ENCODE data around the gene SLC7A10. TPM values are rescaled to one million over a fixed set of nuclear protein-coding genes. Genes with fewer than 3 reads are reported as not detected.
A peak's percentile ranks its signal among the peaks of the same experiment; 100 is the strongest.

The SLC7A10 gene
- total RNA-seq, 1 experiment from 2014 or later, result not detected

- ChIA-PET CTCF (interaction anchor here (2.7 kb wide), 1 partner anchor 10 kb away, joined by 8 read pairs; no protein-coding TSS in a partner anchor), POLR2A (no interaction called here)
- no peaks in the 10 kb centered on the region for H3K36me3 Mint-ChIP-seq (ENCODE audit: insufficient read depth, unreplicated experiment)
- H3K4me1 Mint-ChIP-seq (ENCODE audit: low read depth, unreplicated experiment), result no peaks in the 10 kb centered on the region
- H3K27ac Mint-ChIP-seq (ENCODE audit: unreplicated experiment), result no peak overlapping the region
- no TSS peak for BruUV-seq (replicated peaks)
- peaks cover 5% of the 10 kb centered on the region for H3K27me3 Mint-ChIP-seq (ENCODE audit: insufficient read depth, unreplicated experiment)
- H3K27me3 ChIP-seq (replicated peaks; ENCODE audit: control insufficient read depth, insufficient read depth, low read length), result no peaks in the 10 kb centered on the region
- H3K9me3 Mint-ChIP-seq (ENCODE audit: unreplicated experiment), result no peaks in the 10 kb centered on the region
- H3K4me3 ChIP-seq (ENCODE audit: low read depth, low read length), result no peak overlapping the region
- no peak for DNase-seq
- intact Hi-C loops (cut with micrococcal nuclease; ENCODE audit: unreplicated experiment), result no loop called here
- no peak for TF ChIP-seq CTCF (IDR thresholded peaks at IDR 0.05; ENCODE audit: insufficient read depth in 1 of 2, low read depth in 1 of 2, low read length in 1 of 2, severe bottlenecking in 1 of 2, unreplicated experiment in 1 of 2)
- no peak overlapping the region for H3K4me3 Mint-ChIP-seq (ENCODE audit: unreplicated experiment)
- no peaks in the 10 kb centered on the region for H3K9me3 ChIP-seq
- no peaks in the 10 kb centered on the region for H3K36me3 ChIP-seq (ENCODE audit: control insufficient read depth, insufficient read depth, low read length)
- H3K4me1 ChIP-seq, result no peaks in the 10 kb centered on the region
Observed at GRCh38 chr19:33186431-33187182, 39.0 kb downstream of the SLC7A10 start.

GRCh38 chr19:33177417-33177979 lies 48.2 kb downstream of the SLC7A10 start:
- Mint-ChIP-seq H3K4me1 (ENCODE audit: low read depth, unreplicated experiment) (peaks cover 13% of the 10 kb centered on the region), H3K27me3 (ENCODE audit: insufficient read depth, unreplicated experiment) (peaks cover 5% of the 10 kb centered on the region), H3K4me3 (ENCODE audit: unreplicated experiment) (peak overlapping the region; percentile 94), H3K36me3 (ENCODE audit: insufficient read depth, unreplicated experiment) (peaks cover 22% of the 10 kb centered on the region), H3K9me3 (ENCODE audit: unreplicated experiment) (no peaks in the 10 kb centered on the region), H3K27ac (ENCODE audit: unreplicated experiment) (peak overlapping the region; percentile 98)
- no peaks in the 10 kb centered on the region for H3K27me3 ChIP-seq (replicated peaks; ENCODE audit: control insufficient read depth, insufficient read depth, low read length)
- H3K4me3 ChIP-seq (ENCODE audit: low read depth, low read length), result peak overlapping the region; percentile 38
- ChIA-PET POLR2A (interaction anchor here (0.8 to 1.7 kb wide), 9 partner anchors 18 to 226 kb away, joined by 3 to 8 read pairs (median 5); partner anchors contain the start of genes CEBPA and CEBPG), CTCF (interaction anchor here (0.8 to 1.8 kb wide), 8 partner anchors 9 to 600 kb away, joined by 3 to 14 read pairs (median 6); partner anchors contain the start of gene CEBPA)
- TF ChIP-seq CTCF (IDR thresholded peaks at IDR 0.05; ENCODE audit: insufficient read depth in 1 of 2, low read depth in 1 of 2, low read length in 1 of 2, severe bottlenecking in 1 of 2, unreplicated experiment in 1 of 2), result peak; percentile 35 to 49
- intact Hi-C loops (cut with micrococcal nuclease; ENCODE audit: unreplicated experiment), result loop anchor here (1.0 to 5.0 kb wide), 5 partner anchors 18 to 205 kb away; partner anchors contain the start of genes CEBPA and FAAP24
- BruUV-seq (replicated peaks), result no TSS peak
- peak; percentile 83 to 85 for DNase-seq
- no peaks in the 10 kb centered on the region; the same call in 1 of the 2 replicates for H3K36me3 ChIP-seq (ENCODE audit: control insufficient read depth, insufficient read depth, low read length)
- H3K9me3 ChIP-seq, result no peaks in the 10 kb centered on the region
- 0 out of 2 replicates have a peak, but pooled peaks cover 5% of the 10 kb centered on the region for H3K4me1 ChIP-seq

All from Caco-2 (cell line).